Endometrium (tissue), 2 donors: ENCODE results near the gene FARS2.
"Not testable (repeated sequence)": the region's sequence is repeated elsewhere in the genome, so short reads cannot be mapped to it uniquely, and the experiment has no call there.

Experiments
- FAIRE-seq: peaks from 2 replicates; lab custom pipeline; 2012; peaks lifted over from hg19 to GRCh38; lab: Jason Lieb, UNC
- donor health status: control.
- donor health status: control.

FARS2 gene

DNA sequence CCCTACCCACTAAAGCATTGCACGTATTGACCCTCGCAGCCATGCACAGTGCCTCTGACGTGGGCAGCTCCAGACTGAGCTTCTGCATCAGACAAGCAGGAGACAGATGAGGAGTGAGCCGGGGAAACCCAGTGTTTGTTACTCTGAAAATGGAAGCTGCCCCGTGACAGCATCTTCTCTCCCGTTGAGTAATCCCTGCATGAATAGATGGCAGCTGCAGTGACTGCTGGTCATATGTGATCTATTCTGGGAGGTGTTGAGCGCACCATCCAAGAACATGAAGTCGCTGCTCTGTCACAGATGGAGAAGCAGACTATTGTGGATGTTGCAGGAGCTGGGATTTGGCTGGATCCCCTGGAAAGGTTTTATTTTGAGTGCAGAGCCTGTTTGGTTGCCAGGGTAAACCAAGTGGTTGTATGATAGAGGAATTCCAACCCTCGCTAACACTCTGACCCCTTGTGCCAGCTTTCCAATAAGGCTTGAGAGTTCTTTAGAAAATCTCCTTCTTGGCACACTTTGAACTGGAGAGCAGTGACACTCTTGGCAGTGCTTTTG lies 503.2 kb downstream of the FARS2 start:
- FAIRE-seq, result no peak

DNA sequence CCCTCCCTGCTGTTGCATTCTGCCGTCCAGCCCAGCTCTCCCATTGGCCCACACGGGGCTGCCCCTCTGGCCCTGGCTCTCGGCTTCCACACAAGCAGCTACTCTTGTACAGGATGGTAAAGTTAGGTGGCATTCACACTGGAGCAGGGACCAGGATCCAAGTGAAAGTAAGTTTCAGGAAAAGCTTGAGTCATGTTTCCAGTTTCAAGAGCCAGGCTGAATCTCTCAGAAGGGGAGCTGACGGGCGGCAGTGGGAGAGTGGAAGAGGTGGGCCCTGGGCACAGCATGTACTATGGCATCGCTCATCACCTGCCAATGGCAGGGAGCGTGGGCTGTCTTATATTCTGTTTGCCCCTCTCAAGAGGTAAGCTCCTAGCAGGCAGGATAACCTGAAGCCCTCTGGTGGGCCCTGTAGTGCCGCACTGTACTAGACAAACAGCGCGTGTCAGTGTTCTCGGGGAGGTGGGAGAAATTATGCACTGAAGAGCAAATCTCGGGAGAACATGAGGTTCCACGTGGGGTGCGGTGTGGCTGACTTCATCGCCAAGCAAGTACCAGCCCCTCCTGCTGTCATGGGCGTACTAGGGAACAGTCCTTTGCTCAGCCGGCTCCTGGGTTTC lies 503.9 kb downstream of the FARS2 start:
- FAIRE-seq, result no peak

DNA sequence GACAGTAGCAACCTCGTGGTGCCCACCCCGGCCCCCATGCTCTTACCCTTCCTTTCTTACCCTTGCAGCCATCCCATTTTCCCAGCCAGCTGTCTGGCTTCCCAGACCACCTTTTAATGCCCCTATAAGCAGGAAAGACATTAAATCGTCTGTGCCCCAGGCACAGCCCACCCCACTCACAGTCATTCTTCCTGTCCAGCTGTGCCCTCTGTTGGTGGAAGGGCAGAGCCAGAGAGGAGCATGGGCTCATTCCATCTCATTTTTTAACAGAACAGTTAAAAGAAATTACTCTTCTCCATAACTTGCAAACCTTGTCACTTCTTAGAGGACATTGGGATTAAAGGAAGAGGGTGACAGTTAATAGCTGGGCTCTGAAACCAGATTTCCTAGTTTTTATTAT lies 504.9 kb downstream of the FARS2 start:
- no peak for FAIRE-seq

DNA sequence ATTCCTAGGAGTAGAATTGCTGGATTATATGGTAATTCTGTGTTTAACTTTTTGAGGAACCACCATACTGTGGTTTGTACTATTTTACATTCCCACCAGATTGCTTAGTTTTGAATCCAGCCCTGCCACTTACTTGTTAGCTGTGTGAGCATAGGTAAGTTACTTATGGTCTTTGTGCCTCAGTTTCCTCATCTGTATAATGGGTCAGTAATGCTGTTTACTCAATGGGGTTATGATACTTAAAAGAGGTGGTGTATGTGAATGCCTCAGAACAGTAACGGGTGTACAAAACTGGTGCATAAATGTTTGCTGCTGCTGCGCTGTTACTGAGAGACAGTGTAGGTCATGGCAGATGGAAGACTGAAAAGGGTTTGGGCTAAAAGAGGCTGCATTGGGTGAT lies 506.2 kb downstream of the FARS2 start:
- no peak for FAIRE-seq

DNA sequence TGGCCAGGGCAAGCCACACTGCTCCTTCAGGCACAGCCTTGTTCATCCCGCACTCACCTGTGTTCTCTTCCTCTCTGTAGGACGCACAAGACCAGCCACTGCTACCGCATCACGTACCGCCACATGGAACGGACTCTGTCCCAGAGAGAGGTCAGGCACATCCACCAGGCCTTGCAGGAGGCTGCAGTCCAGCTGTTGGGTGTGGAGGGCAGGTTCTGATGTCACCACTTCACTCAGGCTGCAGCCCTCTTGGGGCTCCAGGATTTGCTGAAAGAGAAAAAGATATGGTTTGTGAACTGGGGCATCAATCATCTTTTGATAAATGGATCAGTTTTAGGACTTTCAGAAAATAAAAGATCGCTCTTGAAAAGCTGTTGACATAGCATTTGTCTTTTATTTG lies 509.9 kb downstream of the FARS2 start:
- no peak for FAIRE-seq

DNA sequence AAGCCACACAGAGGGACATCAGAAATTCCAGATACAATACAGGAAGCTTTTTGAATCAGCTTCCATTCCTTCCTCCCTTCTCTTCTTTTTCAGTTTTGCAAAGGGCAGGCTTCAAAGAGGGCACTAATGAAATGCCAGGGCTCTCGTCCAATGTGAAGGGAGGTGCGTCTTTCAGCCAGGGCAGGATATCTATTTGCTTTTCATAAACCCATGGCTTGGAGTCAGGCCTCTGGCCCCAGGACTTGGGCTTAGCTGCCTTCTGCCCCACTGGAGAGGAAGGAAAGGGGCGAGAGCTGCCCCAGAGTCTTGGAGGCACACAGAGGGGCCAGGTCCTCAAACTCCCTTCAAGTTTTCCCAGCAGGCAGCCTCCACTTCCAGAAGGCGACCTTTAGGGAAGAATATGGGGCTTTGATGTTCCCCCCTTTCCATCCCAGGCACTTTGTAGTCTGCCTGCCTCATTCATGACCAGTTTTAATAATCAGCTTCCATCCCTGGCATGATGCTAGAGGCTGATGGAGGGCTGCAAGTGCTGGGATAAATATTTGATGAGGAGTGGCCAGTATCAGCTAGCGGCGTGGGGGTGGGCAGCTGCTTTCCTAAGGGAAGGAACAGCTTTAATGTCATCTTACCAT lies 510.6 kb downstream of the FARS2 start:
- no peak for FAIRE-seq

DNA sequence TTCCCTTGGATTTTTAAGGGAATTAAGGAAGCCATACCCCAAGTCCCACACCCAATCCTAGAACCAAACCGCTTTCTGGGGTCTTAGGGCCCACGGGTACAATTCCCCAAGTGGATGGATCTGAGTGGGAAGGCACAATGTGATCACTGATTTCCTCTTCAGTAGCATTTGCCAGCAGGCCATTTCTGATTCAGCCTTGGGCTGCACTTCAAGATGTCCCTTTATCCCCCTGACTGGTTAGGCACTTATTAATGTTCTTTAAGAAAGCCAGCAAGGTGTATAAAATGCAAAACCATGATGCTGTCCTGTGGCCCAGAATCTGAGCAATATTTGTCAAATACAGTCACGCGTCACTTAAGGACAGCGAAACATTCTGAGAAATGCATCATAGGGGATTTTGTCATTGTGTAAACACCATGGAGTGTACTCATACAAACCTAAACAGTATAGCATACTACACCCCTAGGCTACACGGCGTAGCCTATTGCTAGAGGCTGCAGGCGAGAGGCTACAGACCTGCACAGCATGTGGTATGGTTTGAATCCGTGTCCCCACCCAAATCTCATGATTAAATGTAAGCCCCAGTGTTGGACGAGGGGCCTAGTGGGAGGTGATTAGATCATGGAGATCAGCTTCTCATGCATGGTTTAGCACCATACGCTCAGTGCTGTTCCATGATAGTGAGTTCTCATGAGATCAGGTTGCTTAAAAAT lies 511.3 kb downstream of the FARS2 start:
- no peak for FAIRE-seq

DNA sequence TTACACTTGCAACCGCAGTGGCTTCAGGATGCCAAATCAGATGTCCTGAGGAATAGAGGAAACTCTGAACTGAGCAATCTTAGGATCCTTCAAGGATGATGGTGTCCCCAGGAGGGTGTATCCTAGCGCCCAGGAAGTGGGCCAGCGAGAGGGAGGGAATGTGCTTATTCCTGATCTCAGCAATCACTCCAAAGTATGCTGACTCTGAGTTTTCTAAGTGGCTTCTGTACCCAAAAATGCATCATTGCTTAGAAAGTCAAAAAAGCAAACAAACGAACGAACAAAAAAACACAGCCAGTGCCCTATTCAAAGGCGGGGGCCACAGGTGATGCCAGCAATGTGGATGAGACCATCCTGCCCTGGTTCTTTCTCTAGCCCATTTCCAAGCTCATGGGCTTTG lies 514.8 kb downstream of the FARS2 start:
- no peak for FAIRE-seq

DNA sequence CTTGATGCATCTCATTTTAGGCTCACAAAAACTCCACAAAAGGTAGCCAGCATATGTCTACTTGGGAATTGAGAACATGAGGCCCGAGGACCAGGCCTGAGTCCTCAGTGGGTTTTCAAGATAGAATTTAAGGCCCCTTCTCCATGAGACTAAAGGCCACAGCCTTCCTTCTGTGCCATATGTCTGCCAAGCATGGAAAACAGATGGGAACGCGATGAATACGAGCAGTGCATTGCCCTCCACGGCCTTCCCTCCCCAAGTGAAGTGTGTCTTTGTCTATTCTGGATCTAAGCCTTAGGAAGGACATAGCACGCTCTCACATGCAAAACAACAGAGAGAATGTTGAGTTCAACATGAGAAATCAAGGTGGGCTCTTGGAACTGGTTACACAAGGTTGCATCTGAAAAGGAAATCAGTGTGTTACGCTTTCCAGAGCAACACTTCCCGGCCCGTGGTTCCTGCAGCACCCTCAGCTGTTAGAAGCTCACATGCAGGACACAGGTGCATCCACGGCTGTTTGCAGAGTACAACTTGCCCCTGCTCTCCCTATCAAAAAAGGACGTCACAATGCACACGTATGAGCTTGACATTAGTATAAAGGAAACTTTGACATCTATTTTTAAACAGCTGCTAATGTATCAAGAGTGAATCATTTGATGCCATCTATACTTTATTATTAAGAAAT lies 515.5 kb downstream of the FARS2 start:
- FAIRE-seq, result no peak

DNA sequence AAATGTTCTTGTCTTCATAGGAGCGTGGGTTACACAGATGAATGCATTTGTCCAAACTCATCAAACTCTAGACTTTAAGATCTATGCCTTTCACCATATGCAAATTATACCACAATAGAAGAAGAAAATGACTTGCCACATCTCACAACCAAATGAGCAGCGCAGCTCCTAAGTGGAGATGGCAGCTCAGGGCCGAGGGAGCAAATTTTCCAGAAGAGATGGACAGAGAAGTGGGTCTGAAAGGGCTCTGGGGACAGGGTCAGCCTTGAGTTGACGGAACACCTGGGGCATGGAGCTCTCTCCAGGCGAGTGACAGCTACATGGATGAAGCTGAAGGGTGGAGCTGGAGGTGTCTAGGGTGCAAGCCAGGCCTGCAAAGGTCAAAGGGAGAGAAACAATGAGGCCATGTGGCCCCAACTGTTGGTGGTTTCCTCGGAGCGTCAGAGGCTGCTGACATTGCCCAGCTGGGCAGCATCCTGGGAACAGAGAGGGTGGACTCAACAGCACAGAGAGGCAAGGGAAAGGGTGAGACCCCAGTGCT lies 517.1 kb downstream of the FARS2 start:
- no peak for FAIRE-seq

DNA sequence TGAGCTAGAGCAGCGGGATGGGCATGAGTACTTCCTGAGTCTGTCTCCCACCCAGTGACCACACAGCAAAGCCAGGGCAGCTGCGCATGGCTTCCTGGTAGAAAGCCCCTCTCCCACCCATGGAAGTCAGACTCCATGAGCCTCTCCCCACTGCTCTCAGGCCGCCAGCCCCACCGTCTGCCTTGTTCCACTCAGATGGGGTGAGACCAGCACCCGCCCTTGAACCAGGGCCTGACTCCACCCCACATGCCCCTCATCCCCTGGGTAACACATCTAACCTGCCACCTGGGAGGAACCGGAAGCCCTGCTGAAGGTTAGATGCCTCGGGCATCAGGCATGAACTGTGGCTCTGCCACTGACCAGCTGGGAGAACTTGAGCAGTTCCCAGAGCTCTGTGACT lies 517.6 kb downstream of the FARS2 start:
- no peak for FAIRE-seq

DNA sequence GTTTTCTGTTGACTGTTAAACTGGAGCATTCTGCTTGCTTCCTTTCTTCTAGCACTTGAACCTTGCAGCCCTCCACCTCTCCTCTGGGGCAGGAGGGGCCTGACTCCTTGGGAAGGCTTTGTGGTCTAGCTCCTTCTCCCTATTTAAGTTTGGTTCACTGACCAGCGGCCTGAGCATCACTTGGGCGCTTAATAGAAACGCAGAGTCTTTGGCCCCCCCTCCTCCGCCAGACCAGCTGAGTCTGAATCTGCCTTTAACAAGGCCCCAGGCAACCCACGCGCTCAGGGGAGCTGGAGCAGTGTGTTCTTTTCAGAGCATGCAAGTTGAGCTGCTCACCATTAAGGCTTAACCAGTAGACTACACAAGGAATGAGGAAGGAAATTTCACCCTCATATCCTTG lies 519.7 kb downstream of the FARS2 start:
- FAIRE-seq, result no peak

DNA sequence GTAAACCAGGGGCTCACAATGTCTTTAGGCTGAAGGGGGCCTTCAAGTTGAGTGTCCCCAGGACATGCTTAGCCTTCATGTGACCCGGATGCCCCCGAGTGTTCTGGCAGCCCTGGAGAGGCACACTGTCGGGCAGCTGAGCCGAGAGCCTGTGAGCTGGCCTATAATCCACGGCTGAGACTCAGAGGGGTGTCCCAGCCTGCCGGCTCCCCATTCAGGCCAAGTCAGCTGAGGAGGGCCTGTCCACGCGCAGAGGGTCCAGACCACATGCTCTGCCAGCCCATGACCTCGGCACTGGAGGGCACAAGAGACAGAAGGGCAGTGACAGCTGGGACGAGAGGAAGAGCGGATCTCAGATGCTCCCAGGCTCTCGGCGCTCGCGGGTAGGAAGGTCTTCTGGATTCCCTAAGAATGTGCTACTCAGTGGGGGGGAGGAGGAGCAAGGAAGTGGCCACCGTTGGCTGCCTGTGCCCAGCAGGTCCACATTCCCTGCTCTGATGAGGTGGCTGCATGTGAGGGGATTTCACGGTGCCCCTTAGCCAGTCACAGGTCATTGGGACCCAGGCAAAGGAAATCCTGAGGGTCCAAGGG lies 520.7 kb downstream of the FARS2 start:
- no peak for FAIRE-seq

DNA sequence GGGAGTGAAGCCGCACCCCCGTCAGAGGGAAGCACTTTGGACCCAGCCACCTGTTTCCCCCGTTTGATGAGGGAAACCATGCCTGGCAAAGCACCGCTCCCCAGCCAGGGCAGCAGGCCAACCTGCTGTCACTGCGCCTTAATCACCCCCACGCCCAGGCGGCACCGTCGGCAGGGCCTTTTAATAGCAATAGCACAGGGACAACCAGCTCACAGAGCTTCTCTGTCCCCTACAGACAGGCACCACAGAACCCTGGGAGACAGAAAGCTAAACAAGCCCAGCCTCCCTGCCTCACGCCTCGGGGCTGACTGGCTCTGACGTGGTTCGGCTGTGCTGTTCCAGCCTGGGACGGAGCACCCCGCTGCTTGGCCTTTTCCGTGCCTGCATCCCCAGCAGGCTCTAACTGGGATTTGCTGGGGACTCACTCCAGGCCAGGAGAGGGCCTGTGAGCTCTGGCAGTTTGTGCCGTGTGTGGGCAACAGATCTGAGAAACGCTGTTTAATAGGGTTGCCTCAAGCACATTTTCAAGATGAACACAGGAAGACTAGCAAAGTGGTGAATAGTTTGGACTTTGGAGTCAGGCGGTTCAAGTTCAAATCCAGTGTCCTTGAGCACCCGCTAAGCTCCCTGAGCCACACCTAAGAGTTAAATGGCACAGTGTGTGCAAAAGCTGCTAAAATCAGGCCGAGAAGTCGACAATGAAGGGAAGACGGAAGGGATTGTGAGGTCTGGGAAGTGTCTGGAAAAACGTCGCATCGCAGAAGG lies 521.7 kb downstream of the FARS2 start:
- FAIRE-seq, result no peak

DNA sequence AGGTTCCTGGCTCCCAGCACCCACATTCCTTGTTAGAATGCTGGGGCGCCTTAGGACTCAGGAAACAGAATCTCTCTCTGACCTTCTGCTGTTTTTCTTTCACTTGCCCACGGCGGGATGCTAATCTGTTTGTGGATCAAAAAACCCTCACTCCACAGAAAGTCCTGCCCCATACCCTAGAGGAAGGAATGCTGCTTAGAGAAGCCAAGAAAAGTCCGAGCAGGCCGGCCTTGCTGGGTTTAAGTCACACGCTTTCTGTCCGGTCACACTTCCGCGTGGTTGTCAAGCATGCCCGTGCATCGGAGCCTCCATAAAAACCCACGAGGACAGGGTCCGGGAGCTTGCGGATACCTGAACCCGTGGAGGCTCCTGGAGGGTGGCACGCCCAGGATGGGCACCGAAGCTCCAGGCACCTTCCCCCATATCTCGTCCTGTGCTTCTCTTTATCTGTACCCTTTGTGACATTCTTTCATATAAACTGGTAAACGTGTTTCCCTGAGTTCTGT lies 522.3 kb downstream of the FARS2 start:
- no peak for FAIRE-seq

DNA sequence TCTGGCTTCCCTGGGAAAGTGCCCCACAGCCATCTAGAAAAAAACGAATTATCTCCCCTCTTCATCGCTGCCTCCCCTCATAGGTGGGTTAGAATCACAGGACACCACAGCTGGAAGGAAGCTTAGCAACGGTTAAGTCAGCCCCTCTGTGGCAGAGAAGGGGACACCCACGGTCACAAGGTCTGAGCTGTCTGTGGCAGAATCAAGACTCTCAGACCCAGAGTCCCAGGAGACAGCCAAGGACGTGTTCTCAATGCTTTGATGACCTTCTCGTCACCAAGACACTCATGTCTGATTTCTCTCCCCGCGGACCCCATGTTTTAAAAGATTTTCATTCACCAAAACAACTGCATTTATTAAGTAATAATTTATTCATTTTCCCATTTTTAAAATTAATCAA lies 523.9 kb downstream of the FARS2 start:
- no peak for FAIRE-seq

DNA sequence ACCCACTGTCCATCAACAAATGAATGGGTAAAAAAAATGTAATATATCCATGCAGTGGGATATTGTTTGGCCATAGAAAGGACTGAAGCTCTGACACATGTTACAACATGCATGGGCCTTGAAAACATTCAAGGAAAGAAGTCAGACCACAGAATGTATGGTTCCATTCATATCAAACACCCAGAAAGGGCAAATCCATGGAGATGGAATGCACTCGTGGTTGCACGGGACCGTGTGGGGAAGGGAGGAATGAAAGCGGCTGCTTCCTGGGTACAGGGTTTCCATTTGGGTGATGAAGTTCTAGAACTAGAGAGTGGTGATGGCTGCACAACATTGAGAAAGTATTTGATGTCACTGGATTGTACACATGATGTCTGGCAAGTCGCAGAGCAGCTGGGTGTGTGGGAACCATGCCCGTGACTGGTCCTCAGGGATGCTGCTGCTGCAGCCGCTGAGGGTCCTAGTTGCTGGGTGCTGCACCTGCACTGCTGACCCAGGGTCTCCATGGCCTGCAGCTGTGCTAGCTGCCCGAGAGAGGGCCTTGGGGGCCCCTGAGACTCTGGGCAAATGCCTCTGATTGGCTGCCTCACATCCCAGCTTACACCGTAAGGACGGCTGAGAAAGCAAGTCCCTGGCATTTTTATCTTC lies 525.1 kb downstream of the FARS2 start:
- no peak for FAIRE-seq

DNA sequence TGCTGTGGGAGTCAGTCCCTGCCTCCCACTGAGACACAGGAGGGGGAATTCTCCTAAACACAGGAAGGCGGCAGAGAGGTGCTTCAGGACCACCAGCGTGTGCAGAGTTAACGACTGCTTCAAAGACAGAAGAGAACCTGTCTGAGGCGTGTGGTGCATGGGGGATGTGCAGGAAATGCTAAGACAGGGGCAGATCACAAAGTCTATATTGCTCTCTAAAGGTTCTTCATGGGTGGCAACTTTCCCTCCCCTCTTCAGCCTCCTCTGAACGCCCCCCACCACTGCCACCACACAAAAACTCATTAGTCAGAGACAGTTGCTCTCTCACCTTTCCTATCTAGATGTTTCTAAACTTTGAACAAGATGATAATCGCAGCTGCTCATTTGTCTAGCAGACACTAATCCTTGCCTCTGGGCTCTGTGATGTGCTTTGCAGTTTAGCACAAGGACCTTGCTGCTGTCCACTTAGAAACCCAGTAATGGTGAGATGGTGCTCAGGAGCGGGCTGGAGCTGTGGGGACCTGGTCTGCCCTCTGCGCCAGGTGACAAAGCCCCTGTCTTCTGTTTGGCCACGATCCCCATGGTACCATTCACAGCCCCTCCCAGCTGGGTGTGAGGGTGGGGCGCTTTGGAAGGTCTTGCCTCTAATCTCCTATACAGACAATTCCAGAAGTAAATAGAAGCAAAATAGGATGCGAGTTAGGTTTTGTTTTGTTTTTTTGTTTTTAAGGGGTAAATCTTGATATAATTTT lies 525.8 kb downstream of the FARS2 start:
- FAIRE-seq, result no peak

DNA sequence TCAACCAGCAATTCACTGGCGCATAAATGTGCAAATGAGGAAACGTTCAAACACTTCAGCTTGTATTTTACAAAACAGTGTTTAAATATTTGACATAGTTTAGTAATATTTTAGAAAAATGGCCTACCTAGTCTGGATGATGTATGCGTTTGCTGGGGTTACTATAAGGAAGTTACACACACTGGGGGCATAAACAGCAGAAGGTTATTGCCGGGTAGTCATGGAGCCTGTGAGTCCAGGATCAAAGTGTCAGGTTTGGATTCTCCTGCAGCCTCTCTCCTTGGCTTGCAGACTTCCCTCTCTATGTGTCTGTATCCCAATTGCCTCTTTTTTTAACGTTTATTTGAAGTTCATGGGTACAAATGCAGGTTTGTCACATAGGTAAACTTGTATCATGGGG lies 528.1 kb downstream of the FARS2 start:
- not testable (repeated sequence) for FAIRE-seq

DNA sequence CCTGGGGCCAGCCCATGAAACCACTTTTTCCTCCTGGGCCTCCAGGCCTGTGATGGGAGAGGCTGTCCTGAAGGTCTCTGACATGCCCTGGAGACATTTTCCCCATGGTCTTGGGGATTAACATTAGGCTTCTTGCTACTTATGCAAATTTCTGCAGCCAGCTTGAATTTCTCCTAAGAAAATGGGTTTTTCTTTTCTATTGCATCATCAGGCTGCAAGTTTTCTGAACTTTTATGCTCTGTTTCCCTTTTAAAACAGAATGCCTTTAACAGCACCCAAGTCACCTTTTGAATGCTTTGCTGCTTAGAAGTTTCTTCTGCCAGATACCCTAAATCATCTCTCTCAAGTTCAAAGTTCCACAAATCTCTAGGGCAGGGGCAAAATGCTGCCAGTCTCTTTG lies 535.2 kb downstream of the FARS2 start:
- not testable (repeated sequence) for FAIRE-seq
